NCI-H1048 (cell line): ENCODE data around the gene CNTNAP2.

Experiments used
- DNase-seq: peaks from one replicate; lab custom pipeline; 2025; lab: John Stamatoyannopoulos, UW

Gene CNTNAP2

DNA sequence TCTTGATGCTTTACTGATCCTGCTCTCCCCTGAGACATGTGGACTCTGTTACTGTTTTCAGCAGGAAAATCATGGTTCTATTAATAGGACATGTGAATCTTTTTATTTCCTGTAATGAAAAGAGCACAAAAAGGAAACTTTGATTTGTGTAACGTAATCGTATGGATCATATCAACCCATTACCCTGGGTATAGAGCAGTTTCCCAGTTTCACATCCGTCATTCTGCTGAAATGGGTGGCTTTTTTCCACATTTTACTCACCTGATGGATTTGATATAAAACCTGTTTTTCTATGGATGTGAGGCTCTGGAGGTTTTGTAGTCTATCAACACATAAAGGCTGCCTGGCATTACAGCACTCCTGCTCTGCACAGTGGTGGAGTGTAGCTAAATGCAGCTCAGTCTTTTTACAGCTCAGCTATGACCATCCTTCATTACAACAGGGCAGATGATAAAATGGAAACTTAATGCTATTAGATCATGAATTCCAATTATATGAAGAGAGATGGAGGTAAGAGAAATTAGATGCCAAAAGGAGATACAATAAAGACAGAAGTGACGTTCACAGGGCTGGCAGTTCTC, 1987.6 kb downstream of the CNTNAP2 start:
- DNase-seq: no peak

DNA sequence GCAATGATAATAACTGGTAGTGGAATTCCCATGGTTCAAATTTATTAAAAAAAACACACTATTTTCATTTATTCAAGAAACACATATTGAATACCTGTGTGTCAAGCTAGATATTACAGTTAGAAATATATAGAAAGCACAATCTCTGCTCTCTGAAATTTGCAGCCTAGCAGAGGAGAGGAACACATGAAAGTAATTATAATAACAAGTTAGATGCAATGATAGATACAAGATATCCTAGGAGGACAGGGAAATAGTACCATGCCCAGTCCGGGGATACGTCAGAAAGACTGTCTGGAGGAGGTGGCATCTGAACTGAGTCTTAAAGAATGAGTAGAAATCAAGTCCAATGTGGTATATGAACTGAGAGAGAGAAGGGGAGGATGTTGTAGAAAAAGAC, 1988.3 kb downstream of the CNTNAP2 start:
- DNase-seq: no peak

DNA sequence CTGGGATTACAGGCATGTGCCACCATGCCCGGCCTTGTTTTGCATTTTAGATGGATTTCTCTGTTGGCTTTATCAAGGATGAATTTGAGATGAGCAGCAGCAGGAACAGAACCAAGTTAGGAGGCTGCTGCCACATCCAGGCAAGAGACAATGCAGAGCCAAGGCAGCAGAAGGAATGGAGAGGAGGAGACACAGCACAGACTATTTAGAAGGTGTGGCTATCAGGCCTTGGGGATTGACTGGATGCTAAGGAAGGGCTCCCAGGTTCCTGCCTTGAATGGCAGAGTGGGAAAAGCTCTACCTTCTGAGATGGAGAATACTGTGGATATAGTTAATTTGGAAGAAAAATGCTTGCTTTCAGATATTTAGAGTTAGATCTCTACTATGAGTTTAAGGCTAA, 1989.3 kb downstream of the CNTNAP2 start:
- no peak for DNase-seq

DNA sequence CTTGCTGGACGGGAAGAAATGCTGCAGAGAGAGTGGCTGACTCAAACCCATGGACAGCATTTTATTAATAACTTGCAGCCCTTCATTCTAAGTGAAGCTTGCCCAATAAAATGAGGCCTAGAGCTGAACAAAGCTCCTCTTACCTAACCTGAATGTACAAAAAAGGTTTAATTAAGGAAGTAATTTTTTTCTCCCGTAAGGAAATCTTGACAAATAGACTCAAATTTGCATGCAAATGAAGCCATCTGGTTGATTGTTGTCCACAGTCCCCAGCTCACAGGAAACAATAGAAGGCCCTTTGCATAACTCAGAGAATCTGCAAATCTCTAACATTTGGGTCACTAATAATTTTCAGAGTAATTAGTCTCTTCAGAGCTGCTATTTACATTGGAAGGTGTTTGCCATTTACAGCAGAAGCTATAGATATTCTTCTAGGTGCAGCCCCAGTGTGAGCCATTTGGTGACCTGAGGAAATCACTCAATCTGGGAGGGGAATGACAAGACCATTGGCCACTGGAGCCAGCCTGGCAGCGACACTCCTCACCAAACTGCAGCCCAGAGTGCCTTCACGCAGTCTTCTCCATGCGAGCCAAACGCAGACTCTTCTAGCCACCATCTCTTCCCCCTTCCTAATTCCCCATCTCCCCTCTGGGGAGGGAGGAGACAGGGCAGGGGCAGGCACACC, 1991.0 kb downstream of the CNTNAP2 start:
- DNase-seq: peak; percentile 54

DNA sequence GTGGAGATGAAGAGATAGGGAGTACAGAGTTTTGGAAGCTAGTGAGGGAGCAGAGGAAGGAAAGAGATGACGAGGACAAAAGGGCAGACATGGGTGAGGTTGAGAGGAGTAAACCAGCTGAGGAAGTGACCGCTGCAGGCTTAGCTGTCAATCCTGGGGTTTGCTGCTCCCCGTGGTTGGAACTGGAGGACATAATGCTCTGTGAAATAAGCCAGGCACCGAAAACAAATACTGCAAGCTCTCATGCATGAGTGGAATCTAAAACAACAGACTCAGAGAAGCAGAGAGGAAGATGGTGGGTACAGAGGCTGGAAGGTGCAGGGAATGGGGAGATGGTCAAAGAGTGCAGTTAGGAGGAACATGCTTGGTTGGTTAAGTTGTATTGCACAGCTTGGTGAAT, 1991.8 kb downstream of the CNTNAP2 start:
- DNase-seq: no peak

DNA sequence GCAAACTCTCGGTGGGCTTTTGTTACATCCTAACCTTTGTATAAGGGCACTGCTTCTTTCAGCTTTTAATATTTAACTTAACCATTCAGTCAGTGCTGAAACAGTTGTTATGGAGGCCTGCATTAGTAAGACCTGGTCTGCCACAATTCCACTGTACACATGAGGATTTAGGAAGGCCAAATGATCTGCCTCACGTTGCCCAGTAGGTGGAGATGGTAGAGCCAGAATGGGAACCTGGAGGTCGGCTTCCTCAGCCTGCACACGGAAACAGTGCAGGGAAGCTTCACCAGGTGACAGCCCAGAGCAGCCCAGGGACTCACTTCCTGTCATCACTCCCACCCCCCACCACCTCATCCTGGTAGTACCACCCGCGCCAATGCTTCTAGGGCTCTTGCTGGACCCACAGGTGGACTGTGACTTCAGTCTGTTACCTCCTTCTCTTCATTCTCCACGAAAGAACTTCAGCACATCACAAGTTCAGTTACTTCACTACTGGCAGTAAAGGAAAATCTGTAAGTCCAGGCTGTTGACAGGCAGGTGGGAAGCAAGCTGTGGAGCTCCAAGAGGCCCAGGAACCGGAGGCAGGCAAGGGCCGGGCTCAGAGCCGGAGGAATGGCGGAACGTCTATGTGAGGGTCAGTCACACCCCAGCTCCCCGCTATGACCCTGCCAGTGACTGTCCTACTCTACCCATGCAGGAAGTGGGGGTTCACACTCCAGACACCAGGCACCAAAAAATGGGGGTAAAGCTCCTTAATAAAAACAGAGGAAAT, 1993.7 kb downstream of the CNTNAP2 start:
- DNase-seq: no peak

DNA sequence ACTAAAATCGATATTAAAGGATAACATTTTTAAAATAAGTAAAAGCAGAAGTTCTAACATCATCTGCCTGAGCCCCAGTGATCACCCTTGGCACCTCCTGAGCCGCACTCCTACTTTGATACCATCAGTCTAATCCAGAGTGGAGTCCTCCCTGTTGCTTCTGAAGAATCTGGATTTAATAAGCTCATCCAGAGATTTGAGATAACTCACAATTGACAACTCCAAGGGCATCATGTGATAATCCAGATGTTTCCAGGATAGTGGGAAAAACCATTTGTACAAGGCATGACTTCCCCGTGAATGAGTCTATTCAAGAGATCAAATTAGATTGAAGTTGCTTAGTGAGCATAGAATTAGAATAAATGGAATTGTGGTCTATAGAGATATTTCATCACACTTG, 1998.2 kb downstream of the CNTNAP2 start:
- DNase-seq: no peak

DNA sequence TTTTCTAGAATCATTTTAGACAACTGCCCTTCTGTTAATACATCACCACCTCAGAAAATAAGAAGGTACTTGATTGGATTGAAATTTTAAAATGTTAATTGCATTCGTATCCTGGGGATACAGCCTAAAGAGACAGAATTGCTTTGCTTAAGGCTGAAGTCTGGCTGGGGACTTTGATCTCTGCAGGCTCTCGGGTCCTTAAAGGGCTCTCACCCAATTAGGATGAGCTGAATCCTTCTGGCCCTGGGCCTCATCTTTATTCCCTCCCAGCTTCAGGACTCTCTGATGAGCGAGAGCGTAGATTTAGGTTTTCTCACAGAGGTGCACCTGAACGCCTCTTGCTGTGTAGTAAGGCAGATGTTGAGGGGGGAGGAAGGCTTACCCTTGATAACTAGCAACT, 1998.7 kb downstream of the CNTNAP2 start:
- DNase-seq: no peak

DNA sequence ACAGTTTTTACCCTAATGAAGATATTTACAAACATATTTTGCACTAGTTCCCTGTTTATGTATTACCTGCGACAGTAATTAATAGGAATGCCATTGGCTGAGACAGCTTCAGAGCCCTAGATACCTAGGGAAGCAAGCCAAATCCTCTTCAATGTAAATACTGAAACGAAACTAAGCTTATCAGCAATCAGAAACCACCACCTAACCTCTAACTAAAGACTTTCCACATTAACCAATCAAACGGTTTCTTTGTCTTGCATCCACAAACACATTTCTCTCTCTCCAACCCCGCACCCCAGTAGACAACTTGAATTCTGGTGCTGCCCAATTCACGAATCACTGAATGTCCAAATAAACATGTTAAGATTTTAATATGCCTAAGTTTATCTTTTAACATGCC, 1999.6 kb downstream of the CNTNAP2 start:
- DNase-seq: no peak

DNA sequence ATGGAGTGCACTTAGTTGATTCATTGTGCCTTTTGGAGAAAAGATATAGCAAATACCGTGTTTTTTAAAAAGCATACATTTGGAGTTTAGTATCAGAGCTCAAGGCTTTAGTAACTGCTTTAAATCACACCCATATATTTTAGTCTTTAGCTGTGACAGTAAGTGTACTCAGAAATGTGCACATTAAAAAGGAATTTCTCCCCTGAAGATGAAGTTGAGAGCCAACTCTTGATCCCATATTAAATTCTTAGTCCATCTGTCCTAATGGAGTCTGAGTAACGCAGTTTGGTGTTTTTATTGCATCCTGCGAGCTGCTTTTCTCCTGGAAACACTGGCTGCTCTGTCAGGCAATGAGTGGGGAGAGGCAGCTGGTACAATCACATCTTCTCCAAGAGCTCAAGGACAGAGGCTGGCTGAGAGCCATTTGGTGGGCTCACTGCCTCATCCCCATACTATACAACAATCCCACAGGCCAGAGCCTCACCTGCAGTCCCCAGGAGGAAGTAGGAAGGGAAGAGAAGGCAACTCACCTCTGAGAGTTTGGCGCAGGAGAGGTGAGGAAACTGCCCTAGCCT, 2000.3 kb downstream of the CNTNAP2 start:
- no peak for DNase-seq

DNA sequence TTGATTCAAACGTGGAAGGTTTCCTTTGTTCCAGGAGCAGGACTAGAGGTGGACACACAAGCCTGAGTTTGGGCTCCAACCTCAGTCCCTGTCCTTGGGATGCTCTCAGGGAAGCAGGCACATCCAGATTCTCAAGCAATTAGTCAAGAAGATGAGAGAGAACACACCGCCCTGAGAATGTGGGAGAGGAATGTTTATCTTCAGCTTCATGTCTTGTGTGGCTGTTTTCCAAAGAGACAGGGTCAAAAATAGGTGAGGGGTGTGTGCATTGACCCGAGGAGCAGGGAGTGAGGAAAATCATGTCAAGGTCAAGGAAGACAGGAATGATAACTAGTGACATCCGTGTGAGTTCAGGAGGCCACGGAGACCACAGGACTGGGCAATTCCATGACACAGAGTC, 2001.8 kb downstream of the CNTNAP2 start:
- no peak for DNase-seq

DNA sequence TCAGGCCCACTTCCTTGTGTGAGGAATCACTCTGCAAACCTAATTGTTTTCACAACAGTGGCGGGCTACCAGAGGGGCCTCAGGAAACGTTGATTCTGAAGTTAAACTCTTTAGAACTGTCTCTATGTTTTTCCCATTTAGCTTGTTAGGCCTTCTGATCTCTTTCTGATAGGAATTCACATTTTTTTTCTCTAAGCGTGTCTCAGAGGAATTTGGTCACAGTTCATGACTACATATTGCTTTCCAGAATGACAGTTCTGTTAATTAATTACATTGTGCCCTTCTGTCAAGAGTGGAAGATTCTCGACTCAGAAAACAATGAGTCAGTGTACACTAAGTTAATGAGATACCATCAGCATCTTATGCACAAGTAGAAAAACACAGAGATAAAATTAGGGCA, 2004.8 kb downstream of the CNTNAP2 start:
- DNase-seq: no peak

DNA sequence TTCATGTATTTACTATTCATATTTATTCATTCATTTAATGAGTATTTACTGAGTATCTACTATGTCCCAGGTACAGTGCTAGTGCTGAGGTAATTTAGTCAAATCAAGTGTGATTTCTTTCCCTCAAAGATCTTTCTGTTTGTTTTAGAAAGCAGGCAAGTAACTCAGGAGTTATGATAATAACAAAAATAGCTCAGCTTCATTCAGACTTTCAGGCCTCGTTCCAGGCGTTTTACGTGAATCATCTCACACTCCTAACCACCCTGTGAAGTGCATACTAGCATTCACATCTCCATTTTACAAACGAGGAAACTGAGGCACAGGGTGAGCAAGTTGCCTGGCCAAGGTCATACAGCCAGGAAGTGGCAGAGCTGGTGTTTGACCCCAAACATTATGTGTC, 2005.2 kb downstream of the CNTNAP2 start:
- DNase-seq: no peak

DNA sequence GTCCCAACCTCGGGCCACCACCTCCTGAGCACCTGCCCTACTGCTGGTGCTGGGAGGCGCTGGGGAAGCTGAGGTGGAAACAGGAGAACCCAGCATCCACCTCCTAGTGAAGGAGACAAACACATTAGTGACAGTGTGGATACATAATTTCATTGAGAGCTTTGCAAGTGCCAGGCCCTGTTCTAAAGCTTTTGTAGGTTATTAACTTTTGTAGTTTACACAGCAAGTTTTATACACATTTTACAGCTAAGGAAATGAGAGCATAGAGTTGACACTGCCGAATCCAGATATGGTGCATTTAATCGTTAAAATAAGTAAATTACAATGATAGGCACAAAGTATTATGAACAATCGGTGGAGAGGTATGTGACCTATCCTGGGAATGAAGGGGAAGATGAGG, 2007.9 kb downstream of the CNTNAP2 start:
- no peak for DNase-seq

DNA sequence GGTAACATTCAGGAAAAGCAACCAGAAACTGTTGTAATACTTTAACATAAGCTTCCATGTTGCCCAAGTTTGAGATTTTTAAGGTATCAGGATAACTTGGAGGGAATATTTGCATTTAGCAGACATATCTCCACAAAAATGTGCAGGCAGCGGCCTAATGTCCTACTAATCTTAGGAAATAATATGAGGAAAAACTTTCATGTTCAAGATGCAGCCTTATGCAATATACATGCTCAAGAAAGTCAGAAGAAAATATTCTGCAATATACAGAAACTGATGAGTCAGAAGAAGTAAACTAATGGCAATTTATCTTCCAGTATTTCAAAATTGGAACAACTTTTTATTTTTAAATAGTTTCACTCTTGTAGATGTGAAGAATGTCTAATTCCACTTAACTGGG, 2010.8 kb downstream of the CNTNAP2 start:
- no peak for DNase-seq

DNA sequence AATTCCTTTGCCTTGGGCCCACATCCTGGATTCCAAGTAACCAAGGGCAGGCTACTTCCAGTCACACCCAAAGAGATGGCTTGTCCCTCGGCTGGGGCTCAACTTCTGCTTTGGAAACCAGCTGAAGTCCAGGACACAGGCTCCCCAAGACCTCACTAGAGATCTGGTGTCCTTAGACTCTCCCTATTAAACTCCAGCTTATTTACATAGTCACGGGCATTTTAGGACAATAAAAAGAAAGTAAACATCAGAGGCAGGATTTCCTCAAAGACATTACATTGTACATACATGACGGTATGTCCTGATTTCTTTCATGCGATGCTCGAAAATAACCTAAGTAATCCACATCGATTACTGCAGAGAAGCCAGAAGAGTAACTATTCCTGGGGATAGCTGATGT, 2012.4 kb downstream of the CNTNAP2 start:
- DNase-seq: no peak

DNA sequence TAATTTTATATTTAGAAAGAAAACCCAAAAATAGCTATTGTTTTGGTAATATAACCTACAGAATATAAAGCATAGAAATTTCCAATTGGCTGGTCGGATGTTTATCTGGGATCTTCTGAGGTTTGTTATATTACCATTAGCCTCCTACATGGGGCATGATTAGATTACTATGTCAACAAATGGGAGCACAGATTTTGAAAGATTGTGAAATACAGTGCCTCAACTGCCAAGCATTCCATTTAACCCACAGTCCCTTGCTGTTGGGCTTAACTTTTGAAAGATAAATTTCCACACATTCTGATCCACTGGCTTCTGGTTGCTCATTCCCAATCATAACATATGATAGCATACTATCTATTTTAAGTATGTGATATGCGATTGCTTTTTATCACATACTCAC, 2018.5 kb downstream of the CNTNAP2 start:
- DNase-seq: no peak

DNA sequence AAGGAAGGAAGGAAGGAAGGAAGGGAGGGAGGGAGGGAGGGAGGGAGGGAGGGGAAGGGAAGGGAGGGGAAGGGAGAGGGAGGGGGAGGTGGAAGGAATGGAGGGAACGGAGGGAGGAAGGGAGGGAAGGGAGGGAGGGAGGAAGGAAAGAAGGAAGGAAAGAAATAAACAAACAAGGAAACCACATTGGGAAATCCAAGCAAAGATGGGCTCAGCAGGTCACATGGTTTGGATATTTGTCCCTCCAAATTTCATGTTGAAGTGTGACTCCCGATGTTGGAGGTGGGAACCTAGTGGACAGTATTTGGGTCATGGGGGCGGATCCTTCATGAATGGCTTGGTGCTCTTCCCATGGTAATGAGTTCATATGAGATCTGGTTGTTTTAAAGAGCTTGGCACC, 2019.4 kb downstream of the CNTNAP2 start:
- no peak for DNase-seq

DNA sequence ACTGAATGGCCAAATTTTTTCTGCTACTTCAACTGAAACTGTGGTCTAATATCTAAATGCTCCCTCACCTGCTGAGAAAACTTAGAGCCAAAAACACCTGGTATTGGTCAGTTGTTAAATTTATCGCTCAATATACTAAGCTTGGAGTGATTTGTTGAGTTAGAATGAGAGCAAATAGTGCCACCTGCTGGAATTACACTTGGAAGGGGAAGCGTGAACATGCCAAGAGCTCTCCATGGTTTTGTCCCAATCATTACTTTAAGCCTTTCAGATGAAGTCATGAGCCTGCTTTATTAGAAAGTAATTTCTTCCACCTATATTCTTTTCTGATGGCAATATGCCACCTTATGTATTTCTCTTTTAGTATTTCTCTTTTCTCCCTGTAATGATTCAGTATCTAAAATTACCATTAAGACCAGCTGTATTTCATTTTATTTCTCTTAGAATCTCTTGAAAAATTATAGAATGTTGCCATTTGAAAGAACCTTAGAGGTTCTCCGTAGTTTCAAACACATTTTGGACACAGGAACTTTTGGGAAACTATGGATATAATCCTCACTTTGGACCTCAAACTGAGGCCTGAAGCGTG, 2026.2 kb downstream of the CNTNAP2 start:
- peak; percentile 1 for DNase-seq

DNA sequence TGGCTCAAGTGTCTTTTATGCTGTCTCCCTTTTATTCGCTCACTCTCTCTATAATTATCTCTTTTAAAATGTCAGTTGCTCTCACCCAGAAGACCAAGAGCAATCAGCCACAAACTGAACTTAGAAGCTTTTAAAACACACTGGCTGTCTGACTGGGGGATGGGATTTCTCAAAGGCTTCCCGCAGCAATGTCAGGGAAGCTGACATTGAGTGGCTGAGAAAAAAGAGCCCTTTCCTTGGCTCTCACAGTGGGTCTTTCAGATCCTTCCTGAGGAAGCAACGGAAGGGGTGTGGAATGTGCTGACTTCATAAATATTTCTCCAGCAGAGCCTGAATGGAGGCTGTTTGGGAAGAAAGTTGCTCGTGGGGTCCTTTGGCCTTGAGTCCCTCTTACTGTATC, 2028.2 kb downstream of the CNTNAP2 start:
- DNase-seq: no peak

DNA sequence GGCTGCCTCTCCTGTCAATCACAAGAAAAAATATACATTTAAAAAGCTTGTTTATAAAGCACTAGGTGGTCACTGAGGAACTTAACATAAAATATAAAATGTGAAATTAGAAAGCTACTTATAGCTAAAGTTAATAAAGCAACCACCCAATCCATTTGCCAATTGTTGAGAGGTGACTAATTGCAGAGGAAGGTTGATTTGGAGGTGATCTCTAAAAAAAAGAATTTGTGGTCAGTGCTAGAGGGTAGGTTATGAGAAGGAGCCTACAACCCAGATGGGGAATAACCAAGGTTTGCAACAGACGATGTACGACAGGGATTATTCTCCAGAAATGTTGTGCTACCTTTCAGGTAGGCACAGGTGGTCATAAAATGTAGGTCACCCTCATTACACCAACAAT, 2029.7 kb downstream of the CNTNAP2 start:
- no peak for DNase-seq

DNA sequence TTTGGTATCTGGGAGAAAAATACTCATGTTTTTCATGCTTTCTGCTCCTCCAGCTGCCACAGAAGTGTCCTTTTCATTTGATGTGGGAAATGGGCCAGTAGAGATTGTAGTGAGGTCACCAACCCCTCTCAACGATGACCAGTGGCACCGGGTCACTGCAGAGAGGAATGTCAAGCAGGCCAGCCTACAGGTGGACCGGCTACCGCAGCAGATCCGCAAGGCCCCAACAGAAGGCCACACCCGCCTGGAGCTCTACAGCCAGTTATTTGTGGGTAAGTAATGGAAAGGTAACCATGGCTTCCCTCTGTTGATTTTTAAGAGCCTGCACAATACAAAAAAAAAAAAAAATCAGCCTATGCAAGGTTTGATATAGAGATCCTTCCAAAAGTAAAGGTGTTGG, 2030.8 kb downstream of the CNTNAP2 start:
- no peak for DNase-seq

DNA sequence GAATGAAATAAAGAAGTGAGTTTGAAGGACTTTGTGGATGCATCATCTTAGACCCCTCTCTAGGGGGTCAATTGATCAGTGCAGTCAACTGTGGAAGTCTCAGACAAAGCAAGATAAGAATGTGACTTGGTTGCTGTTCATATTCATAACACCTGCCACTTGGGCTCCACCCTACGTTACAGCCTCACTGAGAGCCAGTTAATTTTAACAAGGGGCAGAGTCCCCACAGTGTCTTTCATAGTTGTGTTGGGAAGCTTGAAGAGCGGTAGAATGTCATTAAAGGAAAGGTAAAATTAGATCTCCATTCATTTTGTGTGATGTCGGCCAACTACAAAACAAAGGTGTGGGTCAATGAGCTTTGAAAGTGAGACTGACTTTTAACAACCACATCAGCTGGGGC, 2031.9 kb downstream of the CNTNAP2 start:
- no peak for DNase-seq
